ENCODE measurements around the gene PPARG.
"Not testable (repeated sequence)": the region's sequence is repeated elsewhere in the genome, so short reads cannot be mapped to it uniquely, and the experiment has no call there.

GRCh38 chr3:12276827-12277226, 12.0 kb upstream of the PPARG start:
- not testable (repeated sequence) for TF ChIP-seq EZH2 (IDR thresholded peaks at IDR 0.05; ENCODE audit: borderline replicate concordance, low read depth, low read length, severe bottlenecking); CTCF (IDR thresholded peaks at IDR 0.05; ENCODE audit: borderline replicate concordance, extremely low read depth, low read length, poor library complexity, severe bottlenecking)
